ENCODE results near the gene ERMP1.

GRCh38 chr9:5876026-5876425, 43.1 kb upstream of the ERMP1 start:
- TF ChIP-seq, protein P1, sequence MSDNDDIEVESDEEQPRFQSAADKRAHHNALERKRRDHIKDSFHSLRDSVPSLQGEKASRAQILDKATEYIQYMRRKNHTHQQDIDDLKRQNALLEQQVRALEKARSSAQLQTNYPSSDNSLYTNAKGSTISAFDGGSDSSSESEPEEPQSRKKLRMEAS (IDR thresholded peaks at IDR 0.05; ENCODE audit: low read depth, low read length) = no peak
- TF ChIP-seq, protein P2, sequence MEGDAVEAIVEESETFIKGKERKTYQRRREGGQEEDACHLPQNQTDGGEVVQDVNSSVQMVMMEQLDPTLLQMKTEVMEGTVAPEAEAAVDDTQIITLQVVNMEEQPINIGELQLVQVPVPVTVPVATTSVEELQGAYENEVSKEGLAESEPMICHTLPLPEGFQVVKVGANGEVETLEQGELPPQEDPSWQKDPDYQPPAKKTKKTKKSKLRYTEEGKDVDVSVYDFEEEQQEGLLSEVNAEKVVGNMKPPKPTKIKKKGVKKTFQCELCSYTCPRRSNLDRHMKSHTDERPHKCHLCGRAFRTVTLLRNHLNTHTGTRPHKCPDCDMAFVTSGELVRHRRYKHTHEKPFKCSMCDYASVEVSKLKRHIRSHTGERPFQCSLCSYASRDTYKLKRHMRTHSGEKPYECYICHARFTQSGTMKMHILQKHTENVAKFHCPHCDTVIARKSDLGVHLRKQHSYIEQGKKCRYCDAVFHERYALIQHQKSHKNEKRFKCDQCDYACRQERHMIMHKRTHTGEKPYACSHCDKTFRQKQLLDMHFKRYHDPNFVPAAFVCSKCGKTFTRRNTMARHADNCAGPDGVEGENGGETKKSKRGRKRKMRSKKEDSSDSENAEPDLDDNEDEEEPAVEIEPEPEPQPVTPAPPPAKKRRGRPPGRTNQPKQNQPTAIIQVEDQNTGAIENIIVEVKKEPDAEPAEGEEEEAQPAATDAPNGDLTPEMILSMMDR (IDR thresholded peaks at IDR 0.05; ENCODE audit: low read depth, low read length) = no peak
- TF ChIP-seq POLR2A (IDR thresholded peaks at IDR 0.05; ENCODE audit: extremely low read depth, insufficient read length) (no peak), MYC (IDR thresholded peaks at IDR 0.05; ENCODE audit: low read depth, low read length) (no peak)
